PFSK-1 (cell line): Measurements from ENCODE around the gene SUSD6.

Experiments used
- POLR2AphosphoS5 ChIP-seq: IDR thresholded peaks from 2 replicates; pipeline ENCODE4 v1.6.1; 2012; ENCODE audit warnings: low read depth, mild to moderate bottlenecking, control low read depth, low read length, moderate library complexity
- TAF1 ChIP-seq: IDR thresholded peaks from 2 replicates; pipeline ENCODE4 v1.6.1; 2012; ENCODE audit warnings: low read length, control low read depth, borderline replicate concordance; ENCODE audit not compliant: insufficient read depth
- TF ChIP-seq, protein P1 (sequence below), 2 experiments: IDR thresholded peaks; 2 replicates each; pipeline versions ENCODE4 v1.6.1 to v1.8.0; 2011 to 2012; ENCODE audit warnings: low read depth in 2 of 2, low read length in 2 of 2, control low read depth in 1 of 2, inconsistent platforms in 1 of 2, mild to moderate bottlenecking in 1 of 2, moderate library complexity in 1 of 2; ENCODE audit not compliant: insufficient read depth in 1 of 2

DNA sequence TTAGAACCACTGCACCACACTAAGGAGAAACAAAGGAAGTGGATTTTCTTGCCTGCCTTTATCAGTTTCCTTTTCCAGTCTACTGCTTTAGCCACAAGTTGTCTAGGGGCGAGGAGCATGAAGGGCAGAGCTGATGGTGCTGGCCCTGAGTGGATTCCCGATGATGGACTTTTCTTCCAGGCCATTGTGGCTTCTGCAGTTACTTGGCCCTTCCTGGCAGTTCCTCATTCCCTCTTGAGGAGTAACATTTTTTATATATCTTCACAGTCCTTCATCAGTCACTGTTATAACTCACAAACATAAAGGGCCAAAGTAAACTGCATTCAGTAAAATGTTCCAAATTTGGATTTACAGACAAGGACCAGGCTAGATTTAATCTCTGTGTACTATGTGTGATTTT, 94.3 kb downstream of the SUSD6 start:
- TF ChIP-seq, protein P1, sequence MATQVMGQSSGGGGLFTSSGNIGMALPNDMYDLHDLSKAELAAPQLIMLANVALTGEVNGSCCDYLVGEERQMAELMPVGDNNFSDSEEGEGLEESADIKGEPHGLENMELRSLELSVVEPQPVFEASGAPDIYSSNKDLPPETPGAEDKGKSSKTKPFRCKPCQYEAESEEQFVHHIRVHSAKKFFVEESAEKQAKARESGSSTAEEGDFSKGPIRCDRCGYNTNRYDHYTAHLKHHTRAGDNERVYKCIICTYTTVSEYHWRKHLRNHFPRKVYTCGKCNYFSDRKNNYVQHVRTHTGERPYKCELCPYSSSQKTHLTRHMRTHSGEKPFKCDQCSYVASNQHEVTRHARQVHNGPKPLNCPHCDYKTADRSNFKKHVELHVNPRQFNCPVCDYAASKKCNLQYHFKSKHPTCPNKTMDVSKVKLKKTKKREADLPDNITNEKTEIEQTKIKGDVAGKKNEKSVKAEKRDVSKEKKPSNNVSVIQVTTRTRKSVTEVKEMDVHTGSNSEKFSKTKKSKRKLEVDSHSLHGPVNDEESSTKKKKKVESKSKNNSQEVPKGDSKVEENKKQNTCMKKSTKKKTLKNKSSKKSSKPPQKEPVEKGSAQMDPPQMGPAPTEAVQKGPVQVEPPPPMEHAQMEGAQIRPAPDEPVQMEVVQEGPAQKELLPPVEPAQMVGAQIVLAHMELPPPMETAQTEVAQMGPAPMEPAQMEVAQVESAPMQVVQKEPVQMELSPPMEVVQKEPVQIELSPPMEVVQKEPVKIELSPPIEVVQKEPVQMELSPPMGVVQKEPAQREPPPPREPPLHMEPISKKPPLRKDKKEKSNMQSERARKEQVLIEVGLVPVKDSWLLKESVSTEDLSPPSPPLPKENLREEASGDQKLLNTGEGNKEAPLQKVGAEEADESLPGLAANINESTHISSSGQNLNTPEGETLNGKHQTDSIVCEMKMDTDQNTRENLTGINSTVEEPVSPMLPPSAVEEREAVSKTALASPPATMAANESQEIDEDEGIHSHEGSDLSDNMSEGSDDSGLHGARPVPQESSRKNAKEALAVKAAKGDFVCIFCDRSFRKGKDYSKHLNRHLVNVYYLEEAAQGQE (IDR thresholded peaks at IDR 0.05; ENCODE audit: insufficient read depth in 1 of 2, low read depth in 2 of 2, low read length in 2 of 2) = no peak
- TF ChIP-seq POLR2AphosphoS5 = no peak
- no peak for TF ChIP-seq TAF1
